Measurements from ENCODE around the gene THSD7A. TPM values are rescaled to one million over a fixed set of nuclear protein-coding genes. Genes with fewer than 3 reads are reported as not detected.

THSD7A gene
- total and polyA plus RNA-seq, 10 of the 15 experiments (the other 5 are each of a cell fraction or from before 2014, with no cell fraction given): 0.03 to 0.09 (median 0.03) TPM; not detected in 7

GRCh38 chr7:11524476-11525397 is 307.3 kb downstream of the THSD7A start:
- Histone ChIP-seq H3K4me1 (ENCODE audit: control insufficient read depth, insufficient read depth, low read length) (no peaks in the 10 kb centered on the region), H3K36me3 (ENCODE audit: control insufficient read depth in 2 of 2, insufficient read depth in 2 of 2, low read length in 1 of 2) (no peaks in the 10 kb centered on the region), H3K9ac (ENCODE audit: control insufficient read depth, insufficient read depth, low read length) (no peak overlapping the region), H3K79me2 (ENCODE audit: control insufficient read depth, insufficient read depth, low read length) (no peaks in the 10 kb centered on the region), H3K27ac (ENCODE audit: control insufficient read depth, insufficient read depth) (no peak overlapping the region), H3K9me3 (replicated peaks; ENCODE audit: control insufficient read depth, insufficient read depth, low read length) (no peaks in the 10 kb centered on the region), H3K4me2 (ENCODE audit: control insufficient read depth, insufficient read depth) (no peak overlapping the region), H2AFZ (ENCODE audit: control insufficient read depth, low read depth, low read length) (no peak overlapping the region), H3K4me3 (no peak overlapping the region), H4K20me1 (ENCODE audit: control insufficient read depth, insufficient read depth) (no peaks in the 10 kb centered on the region), H3K27me3 (replicated peaks in 1 of 2; ENCODE audit: control insufficient read depth in 2 of 2, insufficient read depth in 2 of 2, low read length in 1 of 2) (no peaks in the 10 kb centered on the region)
- in situ Hi-C loops (cut with MboI) (no loop called here), intact Hi-C loops (cut with micrococcal nuclease; ENCODE audit: unreplicated experiment) (no loop called here)
- ChIA-PET SMC1A (ENCODE audit: uncharacterized antibody, unreplicated experiment) (no interaction called here), RAD21 (ENCODE audit: unreplicated experiment) (no interaction called here), POLR2A (no interaction called here), CTCF (no interaction called here)
- FAIRE-seq: no peak
- TF ChIP-seq EZH2 (IDR thresholded peaks at IDR 0.05; ENCODE audit: borderline replicate concordance, control insufficient read depth, low read depth, low read length): no peak
- no peak for TF ChIP-seq EGR1 (IDR thresholded peaks at IDR 0.05; ENCODE audit: borderline replicate concordance in 1 of 2, low read depth in 2 of 2, low read length in 2 of 2)
- TF ChIP-seq WRNIP1 (IDR thresholded peaks at IDR 0.05; ENCODE audit: borderline replicate concordance, low read depth, low read length): no peak
- no peak for TF ChIP-seq SUZ12 (IDR thresholded peaks at IDR 0.05; ENCODE audit: unreplicated experiment)
- TF ChIP-seq RELA (IDR thresholded peaks at IDR 0.05; ENCODE audit: borderline replicate concordance, partially characterized antibody): no peak
- TF ChIP-seq TCF3 (IDR thresholded peaks at IDR 0.05; ENCODE audit: borderline replicate concordance, insufficient read depth, low read depth, low read length): no peak
- TF ChIP-seq SRF (IDR thresholded peaks at IDR 0.05; ENCODE audit: low read depth in 2 of 2, low read length in 2 of 2): no peak
- no peak for TF ChIP-seq RB1 (IDR thresholded peaks at IDR 0.05; ENCODE audit: borderline replicate concordance)
- TF ChIP-seq ESRRA (IDR thresholded peaks at IDR 0.05; ENCODE audit: low read length): no peak
- no peak for TF ChIP-seq ELK1 (IDR thresholded peaks at IDR 0.05; ENCODE audit: low read depth, low read length)
- no peak for TF ChIP-seq ZNF622 (IDR thresholded peaks at IDR 0.05)
- TF ChIP-seq BMI1 (IDR thresholded peaks at IDR 0.05; ENCODE audit: borderline replicate concordance): no peak
- TF ChIP-seq PKNOX1 (IDR thresholded peaks at IDR 0.05): no peak
- TF ChIP-seq SMARCA5 (IDR thresholded peaks at IDR 0.05): no peak
- TF ChIP-seq SUPT20H (IDR thresholded peaks at IDR 0.05; ENCODE audit: borderline replicate concordance, control insufficient read depth, low read depth, low read length): no peak
- TF ChIP-seq, protein P1, sequence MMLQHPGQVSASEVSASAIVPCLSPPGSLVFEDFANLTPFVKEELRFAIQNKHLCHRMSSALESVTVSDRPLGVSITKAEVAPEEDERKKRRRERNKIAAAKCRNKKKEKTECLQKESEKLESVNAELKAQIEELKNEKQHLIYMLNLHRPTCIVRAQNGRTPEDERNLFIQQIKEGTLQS (IDR thresholded peaks at IDR 0.05; ENCODE audit: borderline replicate concordance, extremely low read depth, low read depth, low read length): no peak
- TF ChIP-seq SMAD1 (IDR thresholded peaks at IDR 0.05; ENCODE audit: low read depth, partially characterized antibody): no peak
- TF ChIP-seq NFYA (IDR thresholded peaks at IDR 0.05; ENCODE audit: borderline replicate concordance, low read depth, low read length): no peak
- TF ChIP-seq FOXK2 (IDR thresholded peaks at IDR 0.05): no peak
- TF ChIP-seq HDAC2 (IDR thresholded peaks at IDR 0.05): no peak
- no peak for DNase-seq (ENCODE audit: low read depth, low spot score)
- BruUV-seq (replicated peaks): no TSS peak
- WGBS (ENCODE audit: insufficient coverage, insufficient replicate concordance, low lambda C conversion rate, missing lambda C conversion rate): 27% methylated on average over 5 of the region's 5 CpGs
- no peak for ATAC-seq
